Endothelial cell of umbilical vein (primary cell): ENCODE measurements around the gene TBCD. TPM values are rescaled to one million over a fixed set of nuclear protein-coding genes. Genes with fewer than 3 reads are reported as not detected.

ENCODE experiments used
- BruUV-seq: library from RNA; stranded (reverse); fragments of 400-500 nt; replicated peaks from 2 replicates; lab custom pipeline; 2021; lab: Mats Ljungman, UMichigan
- CTCF ChIA-PET: fragments of 300-600, 350-600 bp; sonication (Branson Sonifier 250); formaldehyde crosslinking; loops from one replicate; lab custom pipeline; 2021; ENCODE audit warnings: antibody characterized with exemption, inconsistent platforms; lab: Charles Lee
- POLR2A ChIA-PET: fragments of 300-600, 350-600 bp; sonication (Branson Sonifier 250); formaldehyde crosslinking; loops from one replicate; lab custom pipeline; 2021; ENCODE audit warnings: antibody characterized with exemption, inconsistent platforms; lab: Charles Lee
- DNase-seq: peaks from one replicate; pipeline ENCODE4 v3.0.0-alpha.2; 2011; ENCODE audit warnings: low read depth, low spot score
- FAIRE-seq: peaks from 2 replicates; lab custom pipeline; 2011; peaks lifted over from hg19 to GRCh38; lab: Jason Lieb, UNC
- H2AFZ ChIP-seq: 2 replicates; pipeline ENCODE4 v1.6.0; 2012; ENCODE audit warnings: low read depth, low read length, control low read depth, inconsistent platforms
- H3K27ac ChIP-seq: 2 replicates; pipeline ENCODE4 v1.5.1; 2011; ENCODE audit warnings: low read depth, mild to moderate bottlenecking, control low read depth, low read length, moderate library complexity; ENCODE audit not compliant: insufficient read depth
- H3K27me3 ChIP-seq, 2 experiments: 2 replicates each; pipeline versions ENCODE4 v1.6.0 to v1.6.1; 2011; ENCODE audit warnings: low read length in 2 of 2, mixed read lengths in 1 of 2; ENCODE audit not compliant: control insufficient read depth in 2 of 2, insufficient read depth in 2 of 2
- H3K36me3 ChIP-seq, 2 experiments: 2 replicates in 1 of 2; 3 replicates in 1 of 2; pipeline ENCODE4 v1.5.1; 2011; ENCODE audit warnings: low read length in 2 of 2, mild to moderate bottlenecking in 1 of 2, moderate library complexity in 1 of 2; ENCODE audit not compliant: control insufficient read depth in 2 of 2, insufficient read depth in 2 of 2; ENCODE audit errors: extremely low read depth in 1 of 2
- H3K4me1 ChIP-seq: 3 replicates; pipeline ENCODE4 v1.5.1; 2011; ENCODE audit warnings: mild to moderate bottlenecking, low read length; ENCODE audit not compliant: control insufficient read depth, insufficient read depth; ENCODE audit errors: extremely low read depth
- H3K4me2 ChIP-seq: 2 replicates; pipeline ENCODE4 v1.6.1; 2011; ENCODE audit warnings: low read length, control low read depth, mixed read lengths; ENCODE audit not compliant: insufficient read depth
- H3K4me3 ChIP-seq, 3 experiments: fragments of 200-600 bp in 1 of 3; sonication (generic), shearing (Covaris generic) in 1 of 3; replicated peaks in 1 of 3; 2 replicates each; pipeline ENCODE4 v1.5.1; 2011 to 2016; ENCODE audit warnings: control low read depth in 3 of 3, low read length in 3 of 3, mild to moderate bottlenecking in 2 of 3, inconsistent platforms in 1 of 3, low read depth in 1 of 3, moderate library complexity in 1 of 3; ENCODE audit not compliant: insufficient read depth in 1 of 3
- H3K79me2 ChIP-seq: 2 replicates; pipeline ENCODE4 v1.6.0; 2012; ENCODE audit warnings: low read length, inconsistent platforms; ENCODE audit not compliant: control insufficient read depth, insufficient read depth
- H3K9ac ChIP-seq: replicated peaks from 2 replicates; pipeline ENCODE3; 2011; ENCODE audit warnings: low read length, control low read depth; ENCODE audit not compliant: insufficient read depth; ENCODE audit errors: extremely low read depth
- H3K9me1 ChIP-seq: replicated peaks from 3 replicates; pipeline ENCODE4 v1.6.0; 2011; ENCODE audit warnings: mild to moderate bottlenecking, low read length; ENCODE audit not compliant: control insufficient read depth, insufficient read depth; ENCODE audit errors: extremely low read depth
- H3K9me3 ChIP-seq: replicated peaks from 2 replicates; pipeline ENCODE4 v1.5.1; 2012; ENCODE audit warnings: low read length, inconsistent platforms; ENCODE audit not compliant: control insufficient read depth, insufficient read depth
- H4K20me1 ChIP-seq: replicated peaks from 2 replicates; pipeline ENCODE3; 2011; ENCODE audit warnings: mild to moderate bottlenecking, low read length; ENCODE audit not compliant: control insufficient read depth, insufficient read depth; ENCODE audit errors: extremely low read depth
- CTCF ChIP-seq, 2 donors: IDR thresholded peaks; 1 replicate in 1 of 2; 2 replicates in 1 of 2; pipeline ENCODE4 v1.5.1; 2011; ENCODE audit warnings: low read length in 2 of 2, mild to moderate bottlenecking in 2 of 2, moderate library complexity in 2 of 2, control low read depth in 1 of 2, inconsistent platforms in 1 of 2, low read depth in 1 of 2; ENCODE audit not compliant: insufficient read depth in 1 of 2; ENCODE audit errors: extremely low read depth in 1 of 2
- FOS ChIP-seq: IDR thresholded peaks from 2 replicates; pipeline ENCODE4 v1.6.1; 2011; ENCODE audit warnings: mild to moderate bottlenecking, low read length, moderate library complexity, borderline replicate concordance; ENCODE audit not compliant: insufficient read depth
- JUN ChIP-seq: IDR thresholded peaks from 2 replicates; pipeline ENCODE4 v1.6.1; 2011; ENCODE audit warnings: borderline replicate concordance, low read depth; ENCODE audit not compliant: insufficient read length, insufficient read depth
- MYC ChIP-seq: IDR thresholded peaks from one replicate; pipeline ENCODE4 v1.6.1; 2011; ENCODE audit warnings: mild to moderate bottlenecking, low read depth, low read length
- POLR2A ChIP-seq: IDR thresholded peaks from 2 replicates; pipeline ENCODE4 v1.6.1; 2012; ENCODE audit warnings: low read depth, mild to moderate bottlenecking, control low read depth, low read length
- POLR2AphosphoS5 ChIP-seq: IDR thresholded peaks from 2 replicates; pipeline ENCODE4 v1.6.1; 2012; ENCODE audit warnings: low read depth, mild to moderate bottlenecking, control low read depth, low read length, moderate library complexity; ENCODE audit not compliant: insufficient read depth
- dilution Hi-C: fragments of 300-500 bp; cut with MboI; formaldehyde crosslinking; loops from one replicate; pipeline ENCODE4 v1.15.0; 2019; ENCODE audit warnings: low sequenced_read_pairs; ENCODE audit not compliant: extremely low pct_ligation_motif_present
- intact Hi-C: fragments of 100-400 bp; cut with micrococcal nuclease; formaldehyde crosslinking; loops from one replicate; pipeline ENCODE4 v1.10.0; 2022
- polyA plus RNA-seq, 4 experiments: library from polyadenylated mRNA; depleted of rRNA in 3 of 4; stranded (reverse) in 3 of 4; unstranded in 1 of 4; fragments of >200 nt; gene quantifications; 2 replicates each; pipeline versions ENCODE4 v1.2.1 to v1.2.3, GENCODE V29; 2011 to 2012; ENCODE audit warnings: missing spikeins in 1 of 4
- total RNA-seq: library from RNA; stranded (reverse); gene quantifications from 2 replicates; pipeline ENCODE4 v1.2.3, GENCODE V29; 2021
- TF ChIP-seq, protein P1 (sequence below): IDR thresholded peaks from 2 replicates; pipeline ENCODE4 v1.6.1; 2011; ENCODE audit not compliant: insufficient read depth, insufficient read length

The TBCD gene
- total and polyA plus RNA-seq, 2 donors (not counting 3 experiments of a cell fraction or from before 2014, with no cell fraction given): 121 to 145 TPM

DNA sequence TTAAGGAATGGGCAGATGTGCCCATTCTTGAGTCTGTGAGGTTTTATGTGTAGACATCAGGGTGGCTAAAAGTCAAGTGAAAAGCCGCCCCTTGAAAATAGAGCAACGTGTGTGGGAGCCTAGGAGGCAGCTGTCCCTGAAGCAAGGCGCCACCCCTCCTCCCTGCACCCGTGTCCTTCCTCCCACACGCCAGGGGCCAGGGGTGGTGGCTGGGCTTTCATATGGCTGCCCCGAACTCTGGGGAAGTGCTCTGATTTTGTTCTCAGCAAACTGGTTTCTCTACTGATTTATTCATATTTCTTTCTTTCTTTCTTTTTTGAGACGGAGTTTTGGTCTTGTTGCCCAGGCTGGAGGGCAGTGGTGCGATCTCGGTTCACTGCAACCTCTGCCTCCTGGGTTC is 83.3 kb downstream of the TBCD start:
- CTCF ChIA-PET: no interaction called here

More for the DNA sequence above, 83.3 kb downstream of the TBCD start:
- intact Hi-C loops (no loop called here), dilution Hi-C loops (no loop called here)
- no peak overlapping the region for H2AFZ ChIP-seq
- H3K4me2 ChIP-seq: no peak overlapping the region
- H3K4me3 ChIP-seq: no peak overlapping the region
- DNase-seq: no peak
- H3K9me1 ChIP-seq: no peaks in the 10 kb centered on the region
- H4K20me1 ChIP-seq: no peaks in the 10 kb centered on the region
- FAIRE-seq: no peak
- H3K79me2 ChIP-seq: no peaks in the 10 kb centered on the region
- POLR2A ChIA-PET: no interaction called here
- no peaks in the 10 kb centered on the region for H3K27me3 ChIP-seq
- no peaks in the 10 kb centered on the region for H3K36me3 ChIP-seq
- H3K27ac ChIP-seq: no peak overlapping the region
- TF ChIP-seq POLR2AphosphoS5 (no peak), CTCF (IDR thresholded peaks at IDR 0.05; ENCODE audit: extremely low read depth in 1 of 2, insufficient read depth in 1 of 2, low read depth in 1 of 2, low read length in 2 of 2) (no peak), POLR2A (no peak), FOS (no peak), MYC (no peak), JUN (no peak)
- TF ChIP-seq, protein P1, sequence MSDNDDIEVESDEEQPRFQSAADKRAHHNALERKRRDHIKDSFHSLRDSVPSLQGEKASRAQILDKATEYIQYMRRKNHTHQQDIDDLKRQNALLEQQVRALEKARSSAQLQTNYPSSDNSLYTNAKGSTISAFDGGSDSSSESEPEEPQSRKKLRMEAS: no peak
- H3K4me1 ChIP-seq: no peaks in the 10 kb centered on the region
- no TSS peak for BruUV-seq
- H3K9me3 ChIP-seq: no peaks in the 10 kb centered on the region
- H3K9ac ChIP-seq: no peak overlapping the region
